ENCODE measurements around the gene ADSS1.
"Not testable (repeated sequence)": the region's sequence is repeated elsewhere in the genome, so short reads cannot be mapped to it uniquely, and the experiment has no call there.

ADSS1 gene

GRCh38 chr14:104717646-104718045, 6.4 kb upstream of the ADSS1 start:
- no peak for DNase-seq (ENCODE audit: low spot score)

- DNase-seq (ENCODE audit: low spot score): no peak
These were observed 5.9 kb upstream of the ADSS1 start for GRCh38 chr14:104718147-104718546.

- no peak for DNase-seq (ENCODE audit: low spot score)
These were observed 5.2 kb upstream of the ADSS1 start for GRCh38 chr14:104718871-104719270.

GRCh38 chr14:104719343-104719742, 4.7 kb upstream of the ADSS1 start:
- DNase-seq (ENCODE audit: low spot score): no peak

- DNase-seq (ENCODE audit: low spot score): peak; percentile 82
These were observed 2.3 kb upstream of the ADSS1 start for GRCh38 chr14:104721505-104722431.

- no peak for DNase-seq (ENCODE audit: low spot score)
These were observed 935 bp upstream of the ADSS1 start for GRCh38 chr14:104722938-104723650.

GRCh38 chr14:104724407-104724980, 465 bp downstream of the ADSS1 start:
- peak; percentile 57 for DNase-seq (ENCODE audit: low spot score)

- DNase-seq (ENCODE audit: low spot score): peak; percentile 62
These were observed 1.1 kb downstream of the ADSS1 start for GRCh38 chr14:104724981-104725771.

- no peak for DNase-seq (ENCODE audit: low spot score)
These were observed 1.9 kb downstream of the ADSS1 start for GRCh38 chr14:104725772-104726548.

GRCh38 chr14:104726600-104727451, 2.8 kb downstream of the ADSS1 start:
- DNase-seq (ENCODE audit: low spot score): no peak

- no peak for DNase-seq (ENCODE audit: low spot score)
These were observed 4.6 kb downstream of the ADSS1 start for GRCh38 chr14:104728631-104729030.

GRCh38 chr14:104729176-104729834, 5.3 kb downstream of the ADSS1 start:
- not testable (repeated sequence) for DNase-seq (ENCODE audit: low spot score)

- no peak for DNase-seq (ENCODE audit: low spot score)
These were observed 5.8 kb downstream of the ADSS1 start for GRCh38 chr14:104729835-104730181.

GRCh38 chr14:104730487-104730886, 6.5 kb downstream of the ADSS1 start:
- DNase-seq (ENCODE audit: low spot score): no peak

GRCh38 chr14:104731320-104732294, 7.6 kb downstream of the ADSS1 start:
- no peak for DNase-seq (ENCODE audit: low spot score)

- DNase-seq (ENCODE audit: low spot score): no peak
These were observed 8.4 kb downstream of the ADSS1 start for GRCh38 chr14:104732355-104732804.

GRCh38 chr14:104732931-104733681, 9.1 kb downstream of the ADSS1 start:
- DNase-seq (ENCODE audit: low spot score): no peak

Data from AG08396 (cell line).